ENCODE data around the gene RALGPS1. TPM values are rescaled to one million over a fixed set of nuclear protein-coding genes. Genes with fewer than 3 reads are reported as not detected.

RALGPS1 gene
- total and polyA plus RNA-seq, 7 donors = 6.6 to 18.6 (median 11.4) TPM

- H3K4me1 ChIP-seq = peaks cover 0 to 29% (median 16%) of the 10 kb centered on the region in 4 donors
- no peaks in the 10 kb centered on the region for H3K27me3 ChIP-seq
- H3K9me3 ChIP-seq = no peaks in the 10 kb centered on the region
- no peaks in the 10 kb centered on the region for H3K36me3 ChIP-seq
- WGBS, 2 donors = 78 to 91% methylated on average over 12 of the region's 12 CpGs
- TF ChIP-seq, protein P1, sequence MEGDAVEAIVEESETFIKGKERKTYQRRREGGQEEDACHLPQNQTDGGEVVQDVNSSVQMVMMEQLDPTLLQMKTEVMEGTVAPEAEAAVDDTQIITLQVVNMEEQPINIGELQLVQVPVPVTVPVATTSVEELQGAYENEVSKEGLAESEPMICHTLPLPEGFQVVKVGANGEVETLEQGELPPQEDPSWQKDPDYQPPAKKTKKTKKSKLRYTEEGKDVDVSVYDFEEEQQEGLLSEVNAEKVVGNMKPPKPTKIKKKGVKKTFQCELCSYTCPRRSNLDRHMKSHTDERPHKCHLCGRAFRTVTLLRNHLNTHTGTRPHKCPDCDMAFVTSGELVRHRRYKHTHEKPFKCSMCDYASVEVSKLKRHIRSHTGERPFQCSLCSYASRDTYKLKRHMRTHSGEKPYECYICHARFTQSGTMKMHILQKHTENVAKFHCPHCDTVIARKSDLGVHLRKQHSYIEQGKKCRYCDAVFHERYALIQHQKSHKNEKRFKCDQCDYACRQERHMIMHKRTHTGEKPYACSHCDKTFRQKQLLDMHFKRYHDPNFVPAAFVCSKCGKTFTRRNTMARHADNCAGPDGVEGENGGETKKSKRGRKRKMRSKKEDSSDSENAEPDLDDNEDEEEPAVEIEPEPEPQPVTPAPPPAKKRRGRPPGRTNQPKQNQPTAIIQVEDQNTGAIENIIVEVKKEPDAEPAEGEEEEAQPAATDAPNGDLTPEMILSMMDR (IDR thresholded peaks at IDR 0.05) = no peak
- TF ChIP-seq POLR2AphosphoS5 (IDR thresholded peaks at IDR 0.05) (no peak), POLR2A (IDR thresholded peaks at IDR 0.05) (no peak), EP300 (IDR thresholded peaks at IDR 0.05) (no peak)
- peak; percentile 47 for DNase-seq
- H3K4me3 ChIP-seq = no peak overlapping the region
- H3K27ac ChIP-seq = no peak overlapping the region
- intact Hi-C loops (cut with DNase I) = no loop called here
Measured at GRCh38 chr9:127166651-127167524, 252.3 kb downstream of the RALGPS1 start.

GRCh38 chr9:127167560-127168326, 253.2 kb downstream of the RALGPS1 start:
- Histone ChIP-seq H3K4me3 (no peak overlapping the region), H3K27me3 (no peaks in the 10 kb centered on the region), H3K9me3 (no peaks in the 10 kb centered on the region), H3K27ac (no peak overlapping the region), H3K36me3 (no peaks in the 10 kb centered on the region), H3K4me1 (peaks cover 0 to 29% (median 20%) of the 10 kb centered on the region in 4 donors)
- 86 to 95% methylated on average over 11 of the region's 11 CpGs for WGBS, 2 donors
- TF ChIP-seq POLR2A (IDR thresholded peaks at IDR 0.05) = no peak
- no peak for TF ChIP-seq POLR2AphosphoS5 (IDR thresholded peaks at IDR 0.05)
- TF ChIP-seq EP300 (IDR thresholded peaks at IDR 0.05) = no peak
- intact Hi-C loops (cut with DNase I) = no loop called here
- peak; percentile 46 for DNase-seq

DNA sequence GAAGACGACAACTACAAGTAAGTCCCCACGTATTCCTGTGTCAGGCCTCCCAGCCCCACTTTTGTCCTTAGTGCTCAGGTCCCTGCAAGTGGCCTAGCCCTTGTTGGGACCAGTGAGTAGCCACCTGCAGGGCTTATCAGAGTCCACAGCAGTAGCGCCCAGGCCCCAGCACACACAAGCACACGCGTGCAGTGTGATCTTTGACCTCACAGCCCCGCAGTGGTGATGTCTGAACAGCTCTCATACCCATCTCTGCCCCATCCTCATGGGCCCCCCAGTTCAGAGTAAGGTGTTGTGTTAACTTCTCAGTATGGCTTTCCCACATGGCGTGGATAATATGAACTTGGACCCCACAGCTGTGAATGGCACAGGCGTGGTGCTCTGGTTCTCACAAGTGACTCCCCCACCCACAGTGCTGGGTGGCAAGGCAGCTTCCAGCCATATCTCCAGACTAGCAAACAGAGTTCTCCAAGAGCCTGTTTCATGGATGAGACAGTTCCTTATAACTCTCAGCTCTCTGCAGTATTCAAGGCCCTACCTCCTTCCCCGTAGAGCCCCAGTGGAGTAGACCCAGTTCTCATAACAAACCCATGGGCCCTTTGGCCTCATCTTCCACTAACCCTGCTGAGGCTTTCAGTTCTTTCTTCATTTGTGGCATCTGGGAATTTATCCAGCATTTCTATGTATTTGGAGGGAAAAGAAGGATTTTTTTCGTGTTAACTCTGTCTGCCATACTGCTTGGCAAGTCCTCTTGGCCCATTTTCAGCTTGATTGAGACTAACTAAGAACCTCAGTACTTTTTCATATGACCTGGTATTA, 254.4 kb downstream of the RALGPS1 start:
- H3K36me3 ChIP-seq = no peaks in the 10 kb centered on the region
- H3K27ac ChIP-seq = peak overlapping the region in 3 of 4 donors; percentile 19 to 42 (median 36)
- H3K9me3 ChIP-seq = no peaks in the 10 kb centered on the region
- WGBS, 2 donors = 94% methylated on average over 10 of the region's 10 CpGs
- intact Hi-C loops (cut with DNase I) = no loop called here
- peaks cover 0 to 28% (median 19%) of the 10 kb centered on the region in 4 donors for H3K4me1 ChIP-seq
- TF ChIP-seq, protein P1 (IDR thresholded peaks at IDR 0.05) = no peak
- TF ChIP-seq POLR2AphosphoS5 (IDR thresholded peaks at IDR 0.05) (no peak), EP300 (IDR thresholded peaks at IDR 0.05) (no peak), POLR2A (IDR thresholded peaks at IDR 0.05) (no peak)
- peak; percentile 54 for DNase-seq
- no peak overlapping the region for H3K4me3 ChIP-seq
- H3K27me3 ChIP-seq = no peaks in the 10 kb centered on the region

GRCh38 chr9:127169575-127169883, 254.9 kb downstream of the RALGPS1 start:
- no peak for DNase-seq
- no peaks in the 10 kb centered on the region for H3K9me3 ChIP-seq
- 73% methylated on average over 5 of the region's 5 CpGs for WGBS, 2 donors
- H3K27me3 ChIP-seq = no peaks in the 10 kb centered on the region
- peak overlapping the region in 3 of 4 donors; percentile 19 to 42 (median 36) for H3K27ac ChIP-seq
- TF ChIP-seq POLR2AphosphoS5 (IDR thresholded peaks at IDR 0.05) = no peak
- TF ChIP-seq, protein P1 (IDR thresholded peaks at IDR 0.05) = no peak
- TF ChIP-seq POLR2A (IDR thresholded peaks at IDR 0.05) = no peak
- TF ChIP-seq EP300 (IDR thresholded peaks at IDR 0.05) = no peak
- peaks cover 0 to 28% (median 19%) of the 10 kb centered on the region in 4 donors for H3K4me1 ChIP-seq
- no peak overlapping the region for H3K4me3 ChIP-seq
- intact Hi-C loops (cut with DNase I) = no loop called here
- H3K36me3 ChIP-seq = no peaks in the 10 kb centered on the region

Measured in sigmoid colon (tissue), 7 donors.